Kidney epithelial cell (primary cell): Measurements from ENCODE around the gene HMG20B. TPM values are rescaled to one million over a fixed set of nuclear protein-coding genes. Genes with fewer than 3 reads are reported as not detected.
"Not testable (repeated sequence)": the region's sequence is repeated elsewhere in the genome, so short reads cannot be mapped to it uniquely, and the experiment has no call there.

Experiments
- DNase-seq: peaks from one replicate; pipeline ENCODE4 v3.0.0-alpha.2; 2010; ENCODE audit warnings: low read depth
- H3K27me3 ChIP-seq: 2 replicates; pipeline ENCODE4 v1.6.0; 2011; ENCODE audit warnings: low read length; ENCODE audit not compliant: control insufficient read depth, insufficient read depth
- H3K36me3 ChIP-seq: 2 replicates; pipeline ENCODE4 v1.5.1; 2011; ENCODE audit warnings: low read length; ENCODE audit not compliant: control insufficient read depth, insufficient read depth
- H3K4me3 ChIP-seq: 2 replicates; pipeline ENCODE4 v1.5.1; 2011; ENCODE audit warnings: low read depth, mild to moderate bottlenecking, control low read depth, low read length
- total RNA-seq: library from RNA; depleted of rRNA; stranded (reverse); fragments of >200 nt; gene quantifications from 2 replicates; pipeline ENCODE4 v1.2.3, GENCODE V29; 2015
- TF ChIP-seq, protein P1 (sequence below): IDR thresholded peaks from 2 replicates; pipeline ENCODE4 v1.5.1; 2011; ENCODE audit warnings: mild to moderate bottlenecking, moderate library complexity, low read length, control low read depth, inconsistent platforms; ENCODE audit not compliant: insufficient read depth, poor library complexity, severe bottlenecking

The HMG20B gene
- total RNA-seq, 1 donor from 2014 or later = 84.5 TPM

DNA sequence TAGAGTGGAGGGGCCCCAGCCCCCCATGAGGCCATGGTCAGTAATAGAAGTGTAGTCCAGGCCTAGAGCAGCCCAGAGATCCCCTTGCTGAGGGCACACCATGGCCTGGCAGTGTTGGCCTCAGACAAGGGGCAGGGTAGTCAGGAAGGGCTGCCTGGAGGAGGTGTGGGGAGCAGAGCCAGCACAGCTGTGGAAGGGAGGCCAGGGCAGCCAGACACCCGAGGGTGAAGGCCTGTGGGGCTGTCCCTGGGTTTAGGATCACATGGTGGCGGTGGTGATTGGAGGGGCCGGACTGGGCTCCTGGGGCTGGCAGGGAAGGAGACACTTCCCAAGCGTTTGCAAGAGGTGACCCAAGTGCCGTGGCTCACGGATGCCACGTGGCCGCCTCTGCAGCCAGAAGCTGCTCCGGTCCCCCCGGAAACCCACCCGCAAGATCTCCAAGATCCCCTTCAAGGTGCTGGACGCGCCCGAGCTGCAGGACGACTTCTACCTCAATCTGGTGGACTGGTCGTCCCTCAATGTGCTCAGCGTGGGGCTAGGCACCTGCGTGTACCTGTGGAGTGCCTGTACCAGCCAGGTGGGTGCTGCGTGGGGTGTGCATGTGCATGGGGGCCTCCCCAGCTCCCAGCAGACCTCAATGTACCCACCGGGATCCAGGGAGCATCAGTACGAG is 45.4 kb upstream of the HMG20B start:
- TF ChIP-seq, protein P1, sequence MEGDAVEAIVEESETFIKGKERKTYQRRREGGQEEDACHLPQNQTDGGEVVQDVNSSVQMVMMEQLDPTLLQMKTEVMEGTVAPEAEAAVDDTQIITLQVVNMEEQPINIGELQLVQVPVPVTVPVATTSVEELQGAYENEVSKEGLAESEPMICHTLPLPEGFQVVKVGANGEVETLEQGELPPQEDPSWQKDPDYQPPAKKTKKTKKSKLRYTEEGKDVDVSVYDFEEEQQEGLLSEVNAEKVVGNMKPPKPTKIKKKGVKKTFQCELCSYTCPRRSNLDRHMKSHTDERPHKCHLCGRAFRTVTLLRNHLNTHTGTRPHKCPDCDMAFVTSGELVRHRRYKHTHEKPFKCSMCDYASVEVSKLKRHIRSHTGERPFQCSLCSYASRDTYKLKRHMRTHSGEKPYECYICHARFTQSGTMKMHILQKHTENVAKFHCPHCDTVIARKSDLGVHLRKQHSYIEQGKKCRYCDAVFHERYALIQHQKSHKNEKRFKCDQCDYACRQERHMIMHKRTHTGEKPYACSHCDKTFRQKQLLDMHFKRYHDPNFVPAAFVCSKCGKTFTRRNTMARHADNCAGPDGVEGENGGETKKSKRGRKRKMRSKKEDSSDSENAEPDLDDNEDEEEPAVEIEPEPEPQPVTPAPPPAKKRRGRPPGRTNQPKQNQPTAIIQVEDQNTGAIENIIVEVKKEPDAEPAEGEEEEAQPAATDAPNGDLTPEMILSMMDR = no peak
- Histone ChIP-seq H3K36me3 (peaks cover 5% of the 10 kb centered on the region), H3K27me3 (no peaks in the 10 kb centered on the region), H3K4me3 (no peak overlapping the region)
- DNase-seq = no peak

DNA sequence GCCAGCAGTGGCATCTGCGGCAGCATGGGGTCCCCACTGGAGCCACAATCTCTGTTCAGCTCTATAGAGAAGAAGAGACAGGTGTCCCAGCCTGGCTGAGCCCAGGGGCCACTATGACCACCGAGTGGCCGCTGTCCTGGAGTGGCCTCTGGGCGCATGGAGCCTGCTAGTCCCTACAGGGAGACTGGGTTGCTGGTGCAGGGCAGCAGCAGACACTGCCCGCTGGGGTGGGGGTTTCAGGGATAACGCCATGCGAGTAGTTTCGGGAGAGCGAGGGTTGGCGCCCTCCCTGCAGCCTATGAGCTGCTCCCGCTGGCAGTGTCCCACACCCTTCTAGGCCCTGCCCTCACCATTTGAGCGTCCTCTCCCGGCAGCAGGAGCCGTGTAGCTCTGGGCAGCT is 44.7 kb upstream of the HMG20B start:
- DNase-seq = no peak
- H3K4me3 ChIP-seq = no peak overlapping the region
- peaks cover 5% of the 10 kb centered on the region for H3K36me3 ChIP-seq
- TF ChIP-seq, protein P1 = no peak
- no peaks in the 10 kb centered on the region for H3K27me3 ChIP-seq

DNA sequence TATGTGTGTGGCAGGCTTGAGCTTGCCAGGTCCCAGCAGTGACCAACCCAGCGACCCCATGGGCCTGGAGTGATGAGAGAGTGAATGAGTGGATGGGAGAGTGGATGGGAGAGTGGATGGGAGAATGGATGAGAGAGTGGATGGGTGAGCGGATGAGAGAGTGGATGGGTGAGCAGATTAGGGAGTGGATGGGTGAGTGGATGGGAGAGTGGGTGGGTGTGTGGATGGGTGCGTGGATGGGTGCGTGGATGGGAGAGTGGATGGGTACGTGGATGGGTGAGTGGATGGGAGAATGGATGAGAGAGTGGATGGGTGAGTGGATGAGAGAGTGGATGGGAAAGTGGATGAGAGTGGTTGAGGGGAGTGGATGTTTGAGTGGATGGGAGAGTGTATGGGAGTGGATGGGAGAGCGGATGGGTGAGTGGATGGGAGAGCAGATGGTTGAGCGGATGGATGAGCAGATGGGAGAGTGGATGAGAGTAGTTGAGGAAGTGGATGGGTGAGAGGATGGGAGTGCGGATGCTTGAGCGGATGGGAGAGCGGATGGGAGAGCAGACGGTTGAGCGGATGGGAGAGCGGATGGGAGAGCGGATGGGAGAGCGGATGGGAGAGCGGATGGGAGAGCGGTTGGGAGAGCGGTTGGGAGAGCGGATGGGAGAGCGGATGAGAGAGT is 44.1 kb upstream of the HMG20B start:
- no peaks in the 10 kb centered on the region for H3K27me3 ChIP-seq
- H3K4me3 ChIP-seq = no peak overlapping the region
- H3K36me3 ChIP-seq = peaks cover 5% of the 10 kb centered on the region
- TF ChIP-seq, protein P1 = no peak
- DNase-seq = no peak

DNA sequence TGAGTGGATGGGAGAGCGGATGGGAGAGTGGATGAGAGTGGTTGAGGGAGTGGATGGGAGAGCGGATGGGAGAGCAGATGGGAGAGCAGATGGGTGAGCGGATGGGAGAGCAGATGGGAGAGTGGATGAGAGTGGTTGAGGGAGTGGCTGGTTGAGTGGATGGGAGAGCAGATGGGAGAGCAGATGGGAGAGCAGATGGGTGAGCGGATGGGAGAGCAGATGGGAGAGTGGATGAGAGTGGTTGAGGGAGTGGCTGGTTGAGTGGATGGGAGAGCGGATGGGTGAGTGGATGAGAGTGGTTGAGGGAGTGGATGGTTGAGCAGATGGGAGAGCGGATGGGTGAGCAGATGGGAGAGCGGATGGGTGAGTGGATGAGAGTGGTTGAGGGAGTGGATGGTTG is 43.4 kb upstream of the HMG20B start:
- not testable (repeated sequence) for H3K4me3 ChIP-seq, H3K36me3 ChIP-seq, H3K27me3 ChIP-seq, DNase-seq

DNA sequence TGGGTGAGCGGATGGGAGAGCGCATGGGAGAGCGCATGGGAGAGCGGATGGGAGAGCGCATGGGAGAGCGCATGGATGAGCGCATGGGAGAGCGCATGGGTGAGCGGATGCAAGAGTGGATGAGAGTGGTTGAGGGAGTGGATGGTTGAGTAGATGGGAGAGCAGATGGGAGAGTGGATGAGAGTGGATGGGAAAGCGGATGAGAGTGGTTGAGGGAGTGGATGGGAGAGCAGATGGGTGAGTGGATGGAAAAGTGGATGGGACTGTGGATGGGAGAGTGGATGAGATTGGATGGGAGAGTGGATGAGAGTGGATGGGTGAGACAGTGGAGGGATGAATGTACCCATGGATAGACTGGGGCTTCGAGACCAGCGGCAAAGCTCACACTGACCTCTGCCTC is 42.4 kb upstream of the HMG20B start:
- TF ChIP-seq, protein P1 = no peak
- Histone ChIP-seq H3K4me3 (no peak overlapping the region), H3K27me3 (no peaks in the 10 kb centered on the region), H3K36me3 (peaks cover 6% of the 10 kb centered on the region)
- DNase-seq = no peak

DNA sequence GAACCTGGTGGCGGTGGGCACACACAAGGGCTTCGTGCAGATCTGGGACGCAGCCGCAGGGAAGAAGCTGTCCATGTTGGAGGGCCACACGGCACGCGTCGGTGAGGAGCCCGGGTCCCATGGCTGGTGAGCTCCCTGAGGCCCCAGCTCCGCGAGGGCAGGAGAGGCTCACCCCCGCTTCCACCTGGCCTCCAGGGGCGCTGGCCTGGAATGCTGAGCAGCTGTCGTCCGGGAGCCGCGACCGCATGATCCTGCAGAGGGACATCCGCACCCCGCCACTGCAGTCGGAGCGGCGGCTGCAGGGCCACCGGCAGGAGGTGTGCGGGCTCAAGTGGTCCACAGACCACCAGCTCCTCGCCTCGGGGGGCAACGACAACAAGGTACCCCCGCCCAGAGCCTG is 41.0 kb upstream of the HMG20B start:
- TF ChIP-seq, protein P1 = no peak
- Histone ChIP-seq H3K27me3 (no peaks in the 10 kb centered on the region), H3K36me3 (peaks cover 6% of the 10 kb centered on the region), H3K4me3 (no peak overlapping the region)
- no peak for DNase-seq
